ENCODE data around the gene PDE3A.

GRCh38 chr12:20629414-20630156 lies 261.2 kb downstream of the PDE3A start:
- no peak for TF ChIP-seq MAZ (IDR thresholded peaks at IDR 0.05; ENCODE audit: borderline replicate concordance, low read depth, low read length)
- TF ChIP-seq CTCF (conservative IDR thresholded peaks at IDR 0.05; ENCODE audit: low read depth, low read length): no peak
- TF ChIP-seq POLR2A (IDR thresholded peaks at IDR 0.05; ENCODE audit: low read depth, low read length): no peak
- no peak for TF ChIP-seq CEBPB (IDR thresholded peaks at IDR 0.05; ENCODE audit: low read depth, low read length)

Measured in IMR-90 (cell line).